GM21390 (cell line): ENCODE measurements around the gene CFAP20.

Experiments used
- ATAC-seq: cut with Tn5 transposase; IDR thresholded peaks from one replicate; pipeline ENCODE4 v1.9.1; 2021; ENCODE audit not compliant: unreplicated experiment

CFAP20 gene

DNA sequence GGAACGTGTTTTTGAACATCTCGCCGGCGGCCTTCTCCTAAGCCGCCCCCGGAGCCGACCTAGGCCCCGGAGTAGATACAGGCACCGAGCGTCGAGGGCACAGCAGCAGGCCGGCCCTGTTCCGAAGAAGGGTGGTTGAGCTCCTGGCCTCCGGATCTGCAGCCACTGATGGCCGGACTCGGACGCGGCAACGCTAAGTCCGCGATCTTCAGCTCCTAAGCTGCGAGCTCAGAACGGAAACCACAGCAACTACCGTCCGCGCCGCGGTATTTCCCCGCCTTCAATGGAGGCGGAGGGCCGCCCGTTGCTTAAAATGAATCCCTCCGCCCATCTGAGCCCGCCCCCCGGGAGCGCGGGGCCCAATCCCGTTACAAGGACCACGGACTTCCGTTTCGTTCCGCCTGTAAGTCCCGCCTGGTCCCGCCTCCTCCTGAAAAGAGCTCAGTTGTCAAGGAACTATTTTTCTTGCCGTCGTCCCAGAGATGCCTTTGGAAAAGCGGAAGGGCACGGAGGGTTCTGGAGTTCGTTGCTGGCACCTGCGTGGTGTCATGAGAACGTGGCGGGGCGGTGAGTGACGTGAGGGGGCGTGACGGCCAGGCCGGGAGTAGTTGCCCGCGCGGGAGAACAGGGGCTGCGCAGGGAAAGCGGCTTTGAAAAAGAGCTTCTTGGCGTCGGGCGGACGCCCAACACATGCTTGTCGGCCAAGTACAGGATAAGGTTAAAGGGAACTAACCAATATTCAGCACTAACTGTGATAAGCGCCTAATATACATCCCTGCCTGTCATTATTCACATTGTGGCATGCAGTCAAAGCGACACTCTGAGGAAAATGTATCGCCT is at the start of gene CFAP20:
TSS of gene CFAP20 (minus strand) at position 285 of the 840 bp plus-strand sequence. CDS start at position 19, 266 bp downstream.
- ATAC-seq: peak; percentile 84

DNA sequence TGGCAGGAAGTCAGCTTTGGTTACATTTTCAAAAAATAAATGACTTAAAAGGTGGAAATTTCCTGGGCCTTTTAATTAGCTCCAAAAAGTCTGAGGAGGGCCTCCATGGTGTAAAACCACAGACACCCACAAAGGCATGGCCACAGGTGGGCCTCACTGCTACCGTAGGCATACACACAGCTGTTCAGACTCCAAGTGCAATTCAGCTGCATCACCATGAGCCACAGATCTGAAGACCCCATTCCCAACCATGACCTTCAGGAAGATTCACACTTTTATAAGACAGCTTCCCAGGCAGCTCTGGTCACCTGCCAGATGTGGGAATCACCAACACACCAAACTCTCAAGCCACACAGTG is 48.2 kb upstream of the CFAP20 start:
- ATAC-seq: no peak

DNA sequence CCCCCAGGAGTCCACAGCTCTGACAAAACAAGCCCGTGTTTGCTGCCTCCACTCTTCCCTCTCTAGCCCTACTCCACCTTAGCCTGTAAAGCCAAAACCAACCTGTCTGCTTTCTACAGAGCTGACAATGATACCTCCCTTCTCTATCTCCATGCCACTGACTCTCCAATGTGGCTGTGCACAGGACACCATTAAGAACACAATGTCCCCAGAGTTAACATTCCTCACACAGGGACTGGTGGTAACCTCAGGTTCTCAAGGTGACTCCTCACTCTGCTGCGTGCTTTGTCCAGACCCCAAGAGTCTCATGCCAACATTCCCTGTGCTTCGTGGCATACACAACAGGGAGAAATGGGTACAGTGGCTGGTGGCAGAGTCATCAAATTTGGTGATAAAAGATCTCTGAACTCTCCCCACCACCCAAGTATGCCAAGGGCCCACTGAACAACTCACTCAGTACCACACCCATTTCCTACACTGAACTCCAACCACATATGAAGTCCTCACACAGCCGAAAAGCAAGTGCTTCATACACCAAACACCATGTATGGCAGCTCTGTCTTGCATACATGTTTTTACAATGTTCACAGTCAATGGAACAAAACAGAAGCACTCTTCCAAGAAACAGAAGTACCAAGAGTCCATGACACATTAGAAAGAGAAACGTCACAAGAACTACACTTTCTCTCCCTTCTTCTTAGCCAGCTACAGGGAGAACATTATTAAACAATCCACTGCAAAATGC is 47.6 kb upstream of the CFAP20 start:
- ATAC-seq: no peak

DNA sequence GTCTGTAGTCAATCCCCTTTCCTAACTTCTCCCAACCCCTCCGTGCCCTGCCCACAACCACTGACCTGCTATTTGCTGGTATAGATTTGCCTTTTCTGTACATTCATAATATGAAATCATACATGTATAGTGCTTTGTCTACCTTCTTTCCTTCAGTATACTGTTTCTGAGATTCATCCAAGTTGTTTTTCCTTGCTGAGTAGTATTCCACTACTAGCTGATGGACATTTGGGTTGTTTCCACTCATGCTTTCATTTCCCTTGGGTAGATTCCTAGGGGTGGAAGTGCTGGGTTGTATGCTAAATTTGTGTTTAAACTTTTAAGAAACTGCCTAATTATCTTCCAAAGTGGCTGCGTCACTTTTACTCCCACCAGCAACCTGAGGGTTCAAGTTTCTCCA is 41.0 kb upstream of the CFAP20 start:
- no peak for ATAC-seq

DNA sequence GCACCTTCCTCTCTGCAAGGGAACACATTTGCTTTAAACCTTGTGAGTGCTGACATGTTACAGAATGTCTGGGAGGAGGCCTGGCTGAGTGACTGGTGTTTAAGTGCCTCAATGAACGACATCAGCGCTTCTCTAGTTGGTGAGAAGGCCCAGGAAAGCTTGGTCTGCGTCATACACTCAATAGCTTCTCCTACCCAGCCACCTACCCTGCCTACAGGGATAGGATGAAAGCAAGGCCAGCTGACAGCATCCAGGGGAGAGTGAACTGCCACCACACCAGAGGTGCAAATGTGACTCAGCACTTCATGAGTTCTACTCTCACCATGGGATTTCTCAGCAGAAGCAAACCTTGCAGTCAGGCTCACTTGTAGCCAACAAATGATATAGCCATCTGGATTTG is 31.7 kb upstream of the CFAP20 start:
- ATAC-seq: no peak

DNA sequence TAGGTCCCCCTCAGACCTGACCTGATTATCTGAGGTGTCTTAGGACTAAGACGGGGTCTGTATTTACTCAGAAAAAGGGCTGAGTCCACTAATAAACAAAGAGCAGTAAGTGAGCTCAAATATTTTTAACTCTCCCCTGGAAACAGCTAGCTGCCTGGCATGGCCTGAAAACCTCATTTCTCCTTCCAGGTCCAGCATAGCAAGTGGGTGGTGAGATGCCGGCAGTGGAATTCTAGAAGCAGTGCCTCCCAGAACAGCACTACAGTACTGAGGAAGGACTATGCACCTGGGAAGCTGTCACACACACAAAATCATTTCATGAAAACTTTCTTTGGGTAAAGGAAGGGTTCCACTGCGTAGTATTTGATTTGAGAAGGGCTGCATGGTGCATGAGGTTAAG is 29.5 kb upstream of the CFAP20 start:
- no peak for ATAC-seq

DNA sequence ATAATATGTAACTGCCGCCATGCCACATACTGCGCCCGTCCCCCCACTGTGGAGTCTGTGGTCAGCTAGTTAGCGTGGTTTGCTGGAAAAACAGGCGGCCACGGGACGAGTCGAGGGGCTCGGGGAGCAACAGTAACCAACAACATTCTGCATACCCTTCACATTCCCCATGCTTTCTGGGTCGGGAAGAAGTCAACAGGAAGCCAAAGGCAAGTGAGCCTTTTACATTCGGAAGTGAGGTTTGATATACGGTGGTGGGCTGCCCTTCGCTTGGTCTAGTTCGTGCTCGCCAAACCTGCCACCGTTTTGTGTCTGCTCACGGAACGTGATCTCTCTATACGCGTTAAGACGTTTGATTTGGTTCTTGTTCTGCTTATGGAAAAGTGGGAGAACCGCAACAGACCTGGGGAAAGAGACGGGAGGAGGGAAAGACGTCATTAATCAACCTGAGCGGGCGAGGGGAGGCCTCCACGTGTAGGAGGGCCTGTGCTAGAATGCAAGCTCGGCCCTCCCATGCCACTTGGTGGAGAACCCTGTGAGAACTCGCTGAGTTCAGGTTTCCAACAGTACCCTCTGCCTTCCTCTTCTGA is 28.9 kb upstream of the CFAP20 start:
- ATAC-seq: no peak

DNA sequence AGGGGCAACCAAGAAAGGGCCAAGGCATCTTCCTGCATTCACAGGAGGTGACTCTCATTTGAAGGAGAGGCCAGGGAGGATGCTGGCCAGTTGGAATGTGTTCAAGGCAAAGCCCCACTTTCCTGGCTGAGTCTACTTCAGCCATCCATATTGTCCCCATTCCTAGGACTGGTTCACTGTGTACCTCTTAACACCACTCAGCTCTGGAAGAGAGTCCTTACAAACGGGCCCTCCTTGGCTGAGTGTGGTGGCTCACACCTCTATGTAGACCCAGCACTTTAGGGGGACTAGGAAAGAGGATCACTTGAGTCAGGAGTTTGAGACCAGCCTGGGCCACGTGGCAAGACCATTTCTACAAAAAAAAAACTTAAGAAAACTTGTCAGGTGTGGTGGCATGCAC is 28.1 kb upstream of the CFAP20 start:
- no peak for ATAC-seq

DNA sequence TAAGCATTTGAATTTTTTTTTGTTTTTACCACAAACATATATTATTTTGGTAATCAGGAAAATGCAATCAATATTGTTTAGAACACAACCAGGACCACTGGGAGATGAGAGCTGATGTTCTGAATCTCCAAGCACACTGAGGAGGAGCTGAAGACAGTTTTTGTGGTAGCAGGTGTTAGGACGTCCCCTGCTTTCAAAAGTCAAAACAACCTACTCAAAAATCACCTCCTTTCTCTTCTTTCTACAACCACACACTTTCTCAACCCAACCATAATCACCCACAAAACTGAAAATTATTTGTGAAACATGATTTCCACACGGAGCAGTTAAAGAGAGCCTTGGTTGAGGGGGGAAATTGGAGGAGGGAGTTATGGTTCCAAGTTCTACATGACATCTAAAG is 26.7 kb upstream of the CFAP20 start:
- no peak for ATAC-seq

DNA sequence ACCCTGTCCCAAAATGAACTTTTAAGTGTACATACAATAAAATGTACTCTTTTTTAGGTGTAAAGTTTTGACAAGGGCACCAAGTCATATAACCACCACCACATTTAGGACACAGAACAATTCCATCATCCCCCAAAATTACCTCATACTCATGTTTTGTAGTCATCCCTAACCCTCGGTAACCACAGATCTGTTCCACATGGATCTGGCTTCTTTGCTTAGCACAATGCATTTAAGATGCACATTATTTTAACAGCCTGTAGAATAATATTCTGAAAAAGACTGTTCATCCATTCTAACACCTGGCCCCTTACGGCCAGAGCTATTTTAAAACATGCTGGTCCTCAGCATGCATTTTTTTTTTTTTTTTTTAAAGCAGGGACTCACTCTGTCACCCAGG is 25.2 kb upstream of the CFAP20 start:
- no peak for ATAC-seq

DNA sequence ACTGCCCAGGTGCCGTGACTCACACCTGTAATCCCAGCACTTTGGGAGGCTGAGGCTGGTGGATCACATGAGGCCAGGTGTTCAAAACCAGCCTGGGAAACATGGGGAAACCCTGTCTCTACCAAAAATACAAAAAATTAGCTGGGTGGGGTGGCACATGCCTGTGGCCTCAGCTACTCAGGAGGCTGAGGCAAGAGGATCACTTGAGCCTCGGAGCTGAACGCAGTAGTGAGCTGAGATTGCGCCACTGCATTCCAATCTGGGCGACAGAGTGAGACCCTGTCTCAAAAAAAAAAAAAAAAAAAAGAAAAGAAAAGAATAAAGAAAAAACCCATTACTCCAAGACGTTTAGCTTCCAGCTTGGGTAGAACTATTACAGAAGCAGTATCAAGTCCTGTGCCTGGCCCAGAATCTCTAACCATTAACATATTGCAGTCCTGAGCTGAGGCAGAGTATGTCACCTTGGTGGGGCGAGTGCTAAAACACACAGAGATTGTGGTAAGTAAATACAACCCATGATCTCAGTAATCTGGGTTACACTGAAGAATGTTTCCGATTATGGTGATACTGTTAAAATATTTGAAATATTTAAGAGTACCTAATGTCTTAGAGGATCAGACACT is 23.2 kb upstream of the CFAP20 start:
- ATAC-seq: no peak

DNA sequence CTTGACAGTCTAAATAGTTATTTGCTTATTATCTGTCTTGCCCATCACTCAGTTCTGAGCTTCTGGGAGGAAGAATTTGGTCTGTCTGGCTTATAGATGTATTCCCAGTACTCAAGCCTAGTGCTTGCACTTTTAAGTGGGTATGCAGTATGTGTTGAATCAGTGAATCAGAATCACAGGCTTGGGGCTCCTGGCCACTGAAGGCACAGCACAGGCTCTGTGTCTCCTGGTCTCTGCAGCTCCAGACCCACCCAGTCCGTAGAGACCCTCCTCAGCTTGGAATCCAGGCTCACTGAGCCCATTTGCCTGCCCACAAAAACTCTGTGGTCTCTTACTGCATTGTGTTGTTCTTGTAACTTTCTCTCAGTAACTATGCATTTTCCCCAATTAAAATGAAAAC is 19.3 kb upstream of the CFAP20 start:
- ATAC-seq: no peak

DNA sequence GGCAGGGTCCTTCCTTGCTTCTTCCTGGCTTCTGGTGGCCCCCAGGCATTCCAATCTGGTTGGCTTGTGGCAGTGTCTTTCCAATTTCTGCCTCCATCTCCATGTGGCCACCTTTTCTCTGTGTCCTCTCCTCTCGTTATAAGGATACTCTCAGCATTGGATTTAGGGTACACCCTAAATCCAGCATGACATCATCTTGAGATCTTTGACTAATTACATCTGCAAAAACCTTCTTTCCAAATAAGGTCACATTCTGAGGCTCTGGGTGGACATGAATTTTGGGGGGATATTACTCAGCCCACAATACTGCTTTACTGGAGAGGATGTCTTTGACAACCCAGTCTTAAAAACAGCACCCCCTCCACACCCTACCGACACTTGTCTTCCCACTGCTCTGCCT is 18.9 kb upstream of the CFAP20 start:
- no peak for ATAC-seq

DNA sequence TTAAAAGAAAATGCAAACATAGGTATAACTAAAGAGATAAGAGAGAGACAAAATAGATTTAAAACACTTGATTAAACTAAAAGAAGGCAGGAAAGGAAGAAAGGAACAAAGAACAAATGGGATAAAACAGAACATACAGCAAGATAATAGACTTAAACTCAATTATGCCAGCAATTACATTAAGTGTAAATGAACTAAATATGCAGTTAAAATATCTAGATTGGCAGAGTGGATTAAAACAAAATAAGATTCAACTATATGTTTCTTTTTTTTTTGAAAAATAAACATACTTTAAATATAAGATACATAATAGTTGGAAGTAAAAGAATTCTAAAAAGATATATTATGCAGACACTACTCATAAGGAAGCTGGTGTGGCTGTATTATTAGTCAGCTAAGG is 9.7 kb upstream of the CFAP20 start:
- no peak for ATAC-seq

DNA sequence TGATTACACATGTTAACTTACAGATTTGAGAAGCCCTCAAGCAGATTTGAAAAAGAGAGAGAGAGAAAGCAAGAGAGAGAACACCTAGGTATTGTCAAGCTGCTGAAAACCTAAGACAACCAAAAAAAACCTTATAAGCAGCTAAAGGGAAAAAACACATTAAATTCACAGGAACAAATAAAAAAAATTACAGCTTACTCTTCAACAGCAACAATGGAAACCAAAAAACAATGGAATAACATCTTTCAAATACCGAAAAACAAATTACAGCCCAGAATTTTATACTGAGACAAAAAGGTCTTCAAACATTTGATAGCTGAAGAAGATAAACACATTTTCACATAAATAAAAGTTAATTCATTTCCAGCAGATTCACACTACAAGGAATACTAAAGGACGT is 8.4 kb upstream of the CFAP20 start:
- ATAC-seq: no peak

DNA sequence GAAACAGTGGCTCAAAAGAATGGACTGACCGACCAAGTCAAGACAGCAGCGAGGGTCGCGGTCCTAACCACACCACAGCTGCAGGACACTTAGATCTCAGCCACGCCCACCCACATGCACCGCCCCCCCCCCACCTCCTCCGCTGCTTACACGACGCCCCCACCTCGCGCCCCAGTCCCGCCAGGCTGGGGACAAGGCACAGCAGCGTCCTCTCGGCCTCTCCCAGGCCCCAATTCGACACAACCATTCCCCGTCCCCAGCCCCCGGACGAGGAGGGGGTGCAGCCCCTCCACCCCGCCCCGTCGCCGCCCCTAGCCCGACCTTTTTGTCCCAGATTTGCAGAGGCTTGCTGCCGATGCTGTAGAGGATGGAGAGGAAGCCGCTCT is 477 bp downstream of the CFAP20 start:
- ATAC-seq: peak; percentile 4

DNA sequence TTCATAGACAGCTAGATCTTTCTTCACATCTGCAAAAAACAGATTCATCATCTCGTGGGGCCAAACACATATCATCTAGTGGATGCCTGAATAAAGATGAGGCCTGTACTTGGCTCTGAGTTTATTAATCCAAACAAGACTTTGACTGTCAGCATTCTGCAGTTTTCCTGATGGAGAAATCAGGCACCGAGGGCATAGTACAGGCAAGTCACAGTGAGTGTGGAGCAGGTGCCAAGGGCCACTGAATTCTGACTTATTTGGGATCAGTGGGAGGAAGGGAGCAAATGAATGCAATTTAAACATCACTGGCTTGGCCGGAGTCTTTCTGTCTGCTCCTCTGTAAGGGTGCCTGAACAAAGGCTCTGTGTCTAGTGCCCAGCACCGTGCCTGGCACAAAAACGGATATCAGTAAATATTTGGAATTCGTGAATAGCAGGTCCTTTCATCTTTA is 975 bp downstream of the CFAP20 start:
- ATAC-seq: no peak

DNA sequence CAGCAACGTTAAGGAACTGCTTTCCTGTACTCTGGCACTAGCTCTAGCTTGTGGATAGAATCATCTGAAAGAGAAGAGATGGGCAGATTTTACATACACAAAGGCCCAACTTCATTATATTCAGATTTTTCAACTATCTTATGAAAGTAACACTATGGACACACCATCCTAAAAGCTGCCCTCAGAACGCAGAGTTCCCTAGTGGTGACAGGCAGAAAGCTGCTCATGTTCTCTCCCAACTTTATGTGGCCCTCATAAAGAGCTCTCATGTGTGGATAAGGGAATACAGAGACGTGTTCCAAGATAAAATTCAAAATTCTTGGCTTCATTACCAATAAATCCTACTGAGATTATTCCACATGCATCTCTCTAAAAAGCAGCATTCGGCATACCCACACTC is 1.5 kb downstream of the CFAP20 start:
- no peak for ATAC-seq

DNA sequence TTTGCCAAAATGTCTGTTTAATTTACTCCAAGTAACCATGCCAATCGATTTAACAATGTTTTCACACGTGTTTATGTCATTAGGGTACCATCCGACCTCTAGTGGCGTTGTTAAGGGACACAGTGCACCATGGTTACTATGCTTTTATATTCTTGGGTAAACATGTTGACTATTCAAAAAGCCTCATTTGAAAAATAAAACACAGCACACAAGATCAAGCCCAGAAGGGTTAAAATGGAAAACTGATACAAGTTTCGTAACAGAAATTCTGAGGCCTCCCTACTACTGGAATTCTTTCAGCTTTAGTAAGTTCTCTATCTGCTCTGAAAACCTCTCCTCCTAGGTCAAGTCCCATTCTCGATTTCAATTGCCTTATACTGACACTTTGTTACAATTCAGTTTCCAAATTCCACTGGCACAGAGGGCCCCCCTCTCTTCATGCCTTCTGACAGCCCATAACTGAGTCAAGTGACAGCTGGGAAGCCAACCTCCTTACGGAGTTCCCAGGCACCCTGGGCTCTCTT is 2.1 kb downstream of the CFAP20 start:
- ATAC-seq: no peak

DNA sequence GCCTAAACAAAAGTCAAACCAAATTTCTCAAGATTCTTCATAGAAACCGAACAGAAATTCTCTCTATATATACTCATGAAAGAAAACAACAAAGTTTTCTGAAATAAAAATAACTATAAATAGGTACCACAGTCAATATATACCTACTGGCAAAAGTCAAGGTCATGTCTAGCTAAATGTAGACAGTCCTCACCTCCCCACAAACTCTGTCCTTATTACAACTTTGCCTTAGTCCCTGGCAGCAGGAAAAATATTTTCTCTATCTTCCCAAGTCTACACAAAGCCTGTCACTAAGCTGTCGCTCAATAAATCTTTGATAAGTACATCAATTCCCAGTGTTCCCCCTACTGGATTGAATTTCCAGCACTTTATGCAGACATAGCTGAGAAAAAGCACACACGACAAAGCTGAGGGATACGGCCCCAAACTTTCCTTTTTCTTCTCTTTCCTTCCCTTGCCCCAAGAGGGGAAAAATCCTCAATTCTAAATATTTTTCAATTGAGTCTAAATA is 2.7 kb downstream of the CFAP20 start:
- ATAC-seq: no peak

DNA sequence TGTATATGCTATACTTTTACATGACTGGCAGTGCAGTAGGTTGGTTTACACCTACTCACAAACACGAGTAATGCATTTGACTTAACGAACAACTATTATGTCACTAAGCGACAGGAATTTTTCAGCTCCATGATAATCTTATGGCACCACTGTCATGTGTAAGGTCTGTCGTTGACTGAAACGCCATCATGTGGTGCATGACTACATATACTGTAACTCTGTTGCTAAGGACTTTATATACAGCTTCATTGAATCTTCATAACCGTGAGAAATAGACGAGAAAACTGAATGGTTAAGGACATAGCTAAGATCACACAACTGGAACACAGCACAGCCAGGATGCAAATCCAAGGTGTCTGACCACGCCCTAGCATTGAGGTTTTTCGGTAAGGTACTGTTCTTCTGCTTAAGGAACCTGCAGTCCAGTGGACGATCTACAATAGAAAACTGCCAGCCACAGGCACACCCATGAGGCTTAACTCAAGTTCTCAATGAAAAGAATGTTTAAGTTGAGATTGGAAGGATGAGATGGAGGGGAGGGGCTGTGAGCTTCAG is 3.3 kb downstream of the CFAP20 start:
- ATAC-seq: no peak
